Measurements from ENCODE around the gene KLHL17. TPM values are rescaled to one million over a fixed set of nuclear protein-coding genes. Genes with fewer than 3 reads are reported as not detected.

Gene KLHL17
- total RNA-seq, 2 donors from 2014 or later, result 4.2 to 15.3 TPM

GRCh38 chr1:931380-932172 lies 28.8 kb upstream of the KLHL17 start:
- TF ChIP-seq CTCF (IDR thresholded peaks at IDR 0.05), result no peak
- Histone ChIP-seq H3K27me3 (replicated peaks; ENCODE audit: insufficient read depth) (no peaks in the 10 kb centered on the region), H3K4me1 (ENCODE audit: control insufficient read depth in 1 of 2, low read depth in 2 of 2) (no peaks in the 10 kb centered on the region), H3K27ac (no peak overlapping the region), H3K4me3 (no peak overlapping the region), H3K9me3 (no peaks in the 10 kb centered on the region), H3K36me3 (no peaks in the 10 kb centered on the region)
- no peak for ATAC-seq (ENCODE audit: insufficient number of reproducible peaks, low FRiP score, low read depth)
- no peak for DNase-seq (ENCODE audit: low spot score)

GRCh38 chr1:932173-932510 lies 28.2 kb upstream of the KLHL17 start:
- DNase-seq (ENCODE audit: low spot score) (no peak), ATAC-seq (ENCODE audit: insufficient number of reproducible peaks, low FRiP score, low read depth) (no peak)
- TF ChIP-seq CTCF (IDR thresholded peaks at IDR 0.05), result no peak
- no peak overlapping the region for H3K4me3 ChIP-seq
- H3K9me3 ChIP-seq, result no peaks in the 10 kb centered on the region
- no peak overlapping the region for H3K27ac ChIP-seq
- H3K36me3 ChIP-seq, result no peaks in the 10 kb centered on the region
- no peaks in the 10 kb centered on the region for H3K27me3 ChIP-seq (replicated peaks; ENCODE audit: insufficient read depth)
- no peaks in the 10 kb centered on the region for H3K4me1 ChIP-seq (ENCODE audit: control insufficient read depth in 1 of 2, low read depth in 2 of 2)

GRCh38 chr1:932776-933602 lies 27.4 kb upstream of the KLHL17 start:
- no peak for TF ChIP-seq CTCF (IDR thresholded peaks at IDR 0.05)
- Histone ChIP-seq H3K27me3 (replicated peaks; ENCODE audit: insufficient read depth) (no peaks in the 10 kb centered on the region), H3K4me3 (no peak overlapping the region), H3K27ac (no peak overlapping the region), H3K9me3 (no peaks in the 10 kb centered on the region), H3K36me3 (no peaks in the 10 kb centered on the region), H3K4me1 (ENCODE audit: control insufficient read depth in 1 of 2, low read depth in 2 of 2) (no peaks in the 10 kb centered on the region)
- no peak for ATAC-seq (ENCODE audit: insufficient number of reproducible peaks, low FRiP score, low read depth)
- DNase-seq (ENCODE audit: low spot score), result no peak

GRCh38 chr1:933603-933940 lies 26.8 kb upstream of the KLHL17 start:
- no peaks in the 10 kb centered on the region for H3K4me1 ChIP-seq (ENCODE audit: control insufficient read depth in 1 of 2, low read depth in 2 of 2)
- no peak for DNase-seq (ENCODE audit: low spot score)
- no peak for ATAC-seq (ENCODE audit: insufficient number of reproducible peaks, low FRiP score, low read depth)
- no peak for TF ChIP-seq CTCF (IDR thresholded peaks at IDR 0.05)
- no peaks in the 10 kb centered on the region for H3K9me3 ChIP-seq
- H3K4me3 ChIP-seq, result no peak overlapping the region
- no peaks in the 10 kb centered on the region for H3K36me3 ChIP-seq
- no peaks in the 10 kb centered on the region for H3K27me3 ChIP-seq (replicated peaks; ENCODE audit: insufficient read depth)
- H3K27ac ChIP-seq, result no peak overlapping the region

- no peaks in the 10 kb centered on the region for H3K27me3 ChIP-seq (replicated peaks; ENCODE audit: insufficient read depth)
Measured at GRCh38 chr1:934991-935750, 25.2 kb upstream of the KLHL17 start.

More at GRCh38 chr1:934991-935750, 25.2 kb upstream of the KLHL17 start:
- Histone ChIP-seq H3K4me1 (ENCODE audit: control insufficient read depth in 1 of 2, low read depth in 2 of 2) (peaks cover 3 to 8% of the 10 kb centered on the region in 2 donors), H3K27ac (no peak overlapping the region), H3K9me3 (no peaks in the 10 kb centered on the region), H3K4me3 (no peak overlapping the region), H3K36me3 (no peaks in the 10 kb centered on the region)
- ATAC-seq (ENCODE audit: insufficient number of reproducible peaks, low FRiP score, low read depth) (no peak), DNase-seq (ENCODE audit: low spot score) (no peak)
- no peak for TF ChIP-seq CTCF (IDR thresholded peaks at IDR 0.05)
